Type B pancreatic cell (in vitro differentiated cells): ENCODE data around the gene TMEM243. TPM values are rescaled to one million over a fixed set of nuclear protein-coding genes. Genes with fewer than 3 reads are reported as not detected.
A peak's percentile ranks its signal among the peaks of the same experiment; 100 is the strongest.

Experiments
- DNase-seq: peaks from one replicate; pipeline ENCODE4 v3.0.0; 2021; ENCODE audit warnings: mixed read lengths; ENCODE audit not compliant: unreplicated experiment; ENCODE audit errors: extremely low spot score
- H3K27ac Mint-ChIP-seq: 2 replicates; pipeline ENCODE4 v1.8.0; 2021; ENCODE audit warnings: mild to moderate bottlenecking, mixed read lengths
- H3K27me3 Mint-ChIP-seq: 2 replicates; pipeline ENCODE4 v1.8.0; 2021; ENCODE audit warnings: mixed read lengths
- H3K36me3 Mint-ChIP-seq: 2 replicates; pipeline ENCODE4 v1.8.0; 2021; ENCODE audit warnings: mixed read lengths
- H3K4me1 Mint-ChIP-seq: one replicate; pipeline ENCODE4 v1.8.0; 2021; ENCODE audit warnings: mixed read lengths; ENCODE audit not compliant: unreplicated experiment
- H3K4me3 Mint-ChIP-seq: 2 replicates; pipeline ENCODE4 v1.8.0; 2021; ENCODE audit warnings: mild to moderate bottlenecking, mixed read lengths
- H3K9me3 Mint-ChIP-seq: 2 replicates; pipeline ENCODE4 v1.8.0; 2021; ENCODE audit warnings: mixed read lengths
- total RNA-seq: library from RNA; stranded (reverse); gene quantifications from 2 replicates; pipeline ENCODE4 v1.2.1, GENCODE V29; 2021; ENCODE audit warnings: low replicate concordance
- TF ChIP-seq, protein P1 (sequence below): fragments of 200-600 bp; sonication (generic); conservative IDR thresholded peaks from 2 replicates; pipeline ENCODE4 v1.5.0; 2021; ENCODE audit warnings: antibody characterized with exemption, mild to moderate bottlenecking

The TMEM243 gene
- total RNA-seq, 1 donor from 2014 or later, result 19.0 TPM

GRCh38 chr7:87155788-87156187 lies 63.7 kb downstream of the TMEM243 start:
- Mint-ChIP-seq H3K4me3 (peak overlapping the region; percentile 69), H3K36me3 (peaks cover 20% of the 10 kb centered on the region), H3K4me1 (peaks cover 32% of the 10 kb centered on the region), H3K9me3 (no peaks in the 10 kb centered on the region), H3K27ac (peak overlapping the region; percentile 63), H3K27me3 (no peaks in the 10 kb centered on the region)
- no peak for DNase-seq
- TF ChIP-seq, protein P1, sequence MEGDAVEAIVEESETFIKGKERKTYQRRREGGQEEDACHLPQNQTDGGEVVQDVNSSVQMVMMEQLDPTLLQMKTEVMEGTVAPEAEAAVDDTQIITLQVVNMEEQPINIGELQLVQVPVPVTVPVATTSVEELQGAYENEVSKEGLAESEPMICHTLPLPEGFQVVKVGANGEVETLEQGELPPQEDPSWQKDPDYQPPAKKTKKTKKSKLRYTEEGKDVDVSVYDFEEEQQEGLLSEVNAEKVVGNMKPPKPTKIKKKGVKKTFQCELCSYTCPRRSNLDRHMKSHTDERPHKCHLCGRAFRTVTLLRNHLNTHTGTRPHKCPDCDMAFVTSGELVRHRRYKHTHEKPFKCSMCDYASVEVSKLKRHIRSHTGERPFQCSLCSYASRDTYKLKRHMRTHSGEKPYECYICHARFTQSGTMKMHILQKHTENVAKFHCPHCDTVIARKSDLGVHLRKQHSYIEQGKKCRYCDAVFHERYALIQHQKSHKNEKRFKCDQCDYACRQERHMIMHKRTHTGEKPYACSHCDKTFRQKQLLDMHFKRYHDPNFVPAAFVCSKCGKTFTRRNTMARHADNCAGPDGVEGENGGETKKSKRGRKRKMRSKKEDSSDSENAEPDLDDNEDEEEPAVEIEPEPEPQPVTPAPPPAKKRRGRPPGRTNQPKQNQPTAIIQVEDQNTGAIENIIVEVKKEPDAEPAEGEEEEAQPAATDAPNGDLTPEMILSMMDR, result no peak

DNA sequence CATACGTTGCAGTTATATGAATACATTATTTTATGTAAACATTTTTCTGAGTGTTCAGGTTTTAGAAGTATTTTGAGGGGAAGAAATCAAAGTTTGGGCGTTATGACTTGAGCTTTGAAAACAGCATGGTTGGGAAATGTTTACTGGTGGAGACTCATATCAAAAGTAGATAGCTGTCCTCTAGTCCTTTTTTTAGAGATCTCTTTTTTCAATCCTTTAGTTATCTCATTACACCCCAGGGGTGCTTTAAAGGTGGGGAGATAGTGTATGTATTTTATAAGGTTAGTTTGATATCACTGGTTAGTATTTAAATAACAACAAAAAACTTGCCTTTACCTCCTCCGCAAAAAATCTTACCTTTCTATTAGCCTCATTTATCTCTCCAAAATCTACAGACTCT lies 65.0 kb downstream of the TMEM243 start:
- no peaks in the 10 kb centered on the region for H3K27me3 Mint-ChIP-seq

GRCh38 chr7:87154166-87154565 lies 65.4 kb downstream of the TMEM243 start:
- Mint-ChIP-seq H3K27ac (peak overlapping the region; percentile 58), H3K27me3 (no peaks in the 10 kb centered on the region), H3K9me3 (no peaks in the 10 kb centered on the region), H3K4me3 (peak overlapping the region; percentile 95), H3K4me1 (peaks cover 32% of the 10 kb centered on the region), H3K36me3 (peaks cover 16% of the 10 kb centered on the region)
- DNase-seq, result no peak
- TF ChIP-seq, protein P1, result no peak

More for the DNA sequence above, 65.0 kb downstream of the TMEM243 start:
- no peak for DNase-seq
- TF ChIP-seq, protein P1, result no peak
- H3K36me3 Mint-ChIP-seq, result peaks cover 17% of the 10 kb centered on the region
- peak overlapping the region; percentile 95 for H3K4me3 Mint-ChIP-seq
- peaks cover 32% of the 10 kb centered on the region for H3K4me1 Mint-ChIP-seq
- H3K27ac Mint-ChIP-seq, result peak overlapping the region; percentile 58
- H3K9me3 Mint-ChIP-seq, result no peaks in the 10 kb centered on the region

- Mint-ChIP-seq H3K9me3 (no peaks in the 10 kb centered on the region), H3K27me3 (no peaks in the 10 kb centered on the region), H3K4me1 (peaks cover 32% of the 10 kb centered on the region), H3K36me3 (peaks cover 16% of the 10 kb centered on the region), H3K4me3 (peak overlapping the region; percentile 95), H3K27ac (peak overlapping the region; percentile 99)
- no peak for DNase-seq
- TF ChIP-seq, protein P1, result no peak
Observed at GRCh38 chr7:87152897-87153641, 66.5 kb downstream of the TMEM243 start.

GRCh38 chr7:87152112-87152896 lies 67.2 kb downstream of the TMEM243 start, which contains the start of gene DMTF1:
TSS of gene DMTF1 (plus strand) at chr7:87152453. CDS start at chr7:87164942, 12,489 bp downstream.
- Mint-ChIP-seq H3K4me1 (peaks cover 31% of the 10 kb centered on the region), H3K27ac (peak within 1 kb of the TSS; percentile 99), H3K4me3 (peak within 1 kb of the TSS; percentile 95), H3K9me3 (no peaks in the 10 kb centered on the region), H3K36me3 (peaks cover 16% of the 10 kb centered on the region), H3K27me3 (no peaks in the 10 kb centered on the region)
- TF ChIP-seq, protein P1, result peak; percentile 29
- peak; percentile 94 for DNase-seq
